GM12891 (cell line): ENCODE results near the gene MYL10.

ENCODE experiments used
- POLR2A ChIP-seq: IDR thresholded peaks from 2 replicates; pipeline ENCODE4 v1.6.1; 2011; ENCODE audit warnings: low read depth, low read length, control low read depth
- POLR2AphosphoS5 ChIP-seq: IDR thresholded peaks from 2 replicates; pipeline ENCODE4 v1.6.1; 2011; ENCODE audit warnings: low read depth, low read length, control low read depth
- TAF1 ChIP-seq: IDR thresholded peaks from 2 replicates; pipeline ENCODE4 v1.6.1; 2011; ENCODE audit warnings: low read depth, low read length, control low read depth

DNA sequence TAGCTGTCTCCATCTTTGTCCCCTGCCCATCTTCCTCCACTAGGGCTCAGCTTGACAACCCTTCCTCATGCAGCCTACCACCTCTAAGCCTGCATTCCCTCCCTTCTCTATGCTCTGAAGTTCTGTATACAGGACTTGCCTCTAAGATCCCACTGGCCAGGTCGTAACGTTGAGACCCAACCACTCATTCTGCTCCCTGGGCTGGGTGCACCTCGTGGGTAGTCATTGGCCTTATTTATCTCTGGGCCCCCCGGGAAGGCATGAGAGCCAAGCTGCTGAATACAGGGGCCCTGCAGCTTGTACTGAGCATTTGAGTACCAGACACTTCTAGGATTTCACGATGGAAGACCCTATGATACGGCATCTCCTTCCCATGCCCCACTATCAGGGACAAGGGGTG, 31.2 kb downstream of the MYL10 start:
- TF ChIP-seq POLR2A (no peak), POLR2AphosphoS5 (no peak), TAF1 (no peak)
